NCI-H1694 treated with DMSO at 0.1 percent for 48 hours (cell line): ENCODE data around the gene OCRL.

ENCODE experiments used
- DNase-seq: peaks from one replicate; lab custom pipeline; 2025; lab: John Stamatoyannopoulos, UW

Gene OCRL

GRCh38 chrX:129540068-129540653, at the start of gene OCRL:
TSS of gene OCRL (plus strand) at chrX:129540259. CDS start at chrX:129540440, 181 bp downstream.
- peak; percentile 34 for DNase-seq

GRCh38 chrX:129490330-129490729, 49.7 kb upstream of the OCRL start:
- DNase-seq = no peak

GRCh38 chrX:129493643-129494042, 46.4 kb upstream of the OCRL start:
- DNase-seq = no peak

- DNase-seq = no peak
Observed at GRCh38 chrX:129494887-129495286, 45.2 kb upstream of the OCRL start.

- no peak for DNase-seq
Observed at GRCh38 chrX:129495900-129496299, 44.2 kb upstream of the OCRL start.

GRCh38 chrX:129496625-129497024, 43.4 kb upstream of the OCRL start:
- no peak for DNase-seq

GRCh38 chrX:129497146-129497843, 42.8 kb upstream of the OCRL start:
- no peak for DNase-seq

- no peak for DNase-seq
Observed at GRCh38 chrX:129510331-129510730, 29.7 kb upstream of the OCRL start.

- DNase-seq = no peak
Observed at GRCh38 chrX:129511689-129512088, 28.4 kb upstream of the OCRL start.

- DNase-seq = no peak
Observed at GRCh38 chrX:129512409-129512808, 27.6 kb upstream of the OCRL start.

GRCh38 chrX:129516402-129516801, 23.7 kb upstream of the OCRL start:
- no peak for DNase-seq

- no peak for DNase-seq
Observed at GRCh38 chrX:129520151-129520550, 19.9 kb upstream of the OCRL start.

- peak; percentile 40 for DNase-seq
Observed at GRCh38 chrX:129522184-129523078, 17.6 kb upstream of the OCRL start.

GRCh38 chrX:129523079-129523911, 16.8 kb upstream of the OCRL start, which contains the start of gene SMARCA1:
TSS of gene SMARCA1 (minus strand) at chrX:129523490. CDS start at chrX:129523370, 120 bp downstream.
- no peak for DNase-seq

- DNase-seq = no peak
Observed at GRCh38 chrX:129524250-129524850, 15.7 kb upstream of the OCRL start.

- no peak for DNase-seq
Observed at GRCh38 chrX:129525162-129525561, 14.9 kb upstream of the OCRL start.

- no peak for DNase-seq
Observed at GRCh38 chrX:129525896-129526295, 14.2 kb upstream of the OCRL start.

GRCh38 chrX:129529685-129530281, 10.3 kb upstream of the OCRL start:
- peak; percentile 80 for DNase-seq

- DNase-seq = no peak
Observed at GRCh38 chrX:129530410-129530809, 9.6 kb upstream of the OCRL start.

- DNase-seq = no peak
Observed at GRCh38 chrX:129531132-129531531, 8.9 kb upstream of the OCRL start.
